SIG-M5 treated with dmso at 0.1 percent for 504 hours (cell line): ENCODE results near the gene RPS6KA2.

Source experiments
- DNase-seq: peaks from one replicate; lab custom pipeline; 2025; ENCODE audit not compliant: unreplicated experiment; lab: John Stamatoyannopoulos, UW

Gene RPS6KA2

GRCh38 chr6:166470863-166471410 is 156.1 kb downstream of the RPS6KA2 start:
- DNase-seq = no peak

- DNase-seq = no peak
Observed at GRCh38 chr6:166470029-166470862, 156.8 kb downstream of the RPS6KA2 start.

DNA sequence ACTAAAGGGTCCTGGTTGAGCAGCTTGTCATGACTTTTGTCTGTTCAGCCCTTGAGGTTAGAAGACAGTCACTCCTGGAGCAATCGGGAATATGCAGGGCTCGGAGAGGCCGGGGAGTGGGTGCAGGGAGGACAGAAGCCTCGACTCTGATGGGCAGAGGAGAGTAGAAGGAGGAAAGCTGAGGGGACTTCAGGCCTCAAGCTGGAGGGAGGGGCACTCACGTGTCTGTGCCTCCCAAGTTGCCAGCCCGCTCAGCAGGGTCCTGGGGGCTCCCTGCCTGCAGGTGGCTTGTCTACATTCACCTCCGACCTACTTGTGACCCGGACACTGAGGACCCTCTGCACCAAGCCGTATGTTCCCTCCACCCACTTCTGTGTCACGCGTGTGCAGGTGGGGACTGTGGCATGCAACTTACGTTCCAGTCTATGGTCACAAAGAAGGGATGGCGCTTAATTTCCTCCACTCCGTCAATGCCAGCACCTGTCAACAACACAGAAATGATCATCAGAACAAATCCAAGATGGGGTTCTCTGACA is 157.6 kb downstream of the RPS6KA2 start:
- no peak for DNase-seq

GRCh38 chr6:166467436-166468000 is 159.5 kb downstream of the RPS6KA2 start:
- no peak for DNase-seq

DNA sequence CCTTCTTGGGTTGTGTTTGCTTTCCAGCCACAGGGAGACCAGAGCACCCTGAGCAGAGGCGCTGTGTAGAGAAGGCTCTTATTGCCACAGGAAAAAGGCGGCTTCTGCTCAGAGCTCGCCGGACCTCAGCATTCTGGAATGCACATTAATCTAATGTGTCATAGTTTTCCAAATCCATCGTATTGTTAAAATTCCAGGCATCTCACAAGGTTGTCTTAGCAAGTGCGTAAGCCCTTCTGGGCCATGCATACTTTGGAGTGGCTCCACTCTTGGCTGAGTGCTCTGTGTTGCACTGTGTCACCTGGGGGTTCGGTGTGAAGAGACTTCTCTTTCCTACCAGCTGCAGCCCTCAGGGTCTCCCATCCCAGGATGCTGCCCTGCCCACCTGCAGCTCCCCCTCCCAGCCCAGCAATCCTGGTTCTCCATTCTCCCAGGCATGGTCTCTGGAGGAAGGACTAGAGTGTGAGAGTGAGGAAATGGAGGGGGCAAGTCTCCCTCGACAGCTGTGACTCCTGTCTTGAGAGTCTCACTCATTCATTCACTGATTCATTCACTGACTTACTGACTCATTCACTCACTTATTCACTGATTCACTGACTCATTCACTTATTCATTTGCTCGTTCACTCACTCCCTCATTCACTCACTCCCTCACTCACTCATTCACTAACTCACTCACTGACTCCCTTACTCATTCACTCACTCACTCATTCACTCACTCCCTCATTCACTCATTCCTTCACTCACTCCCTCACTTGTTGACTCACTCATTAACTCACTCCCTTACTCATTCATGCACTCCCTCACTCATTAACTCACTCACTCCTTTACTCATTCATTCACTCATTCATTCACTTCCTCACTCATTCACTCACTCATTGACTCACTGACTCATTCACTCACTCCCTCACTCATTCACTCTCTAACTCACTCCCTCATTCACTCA is 160.6 kb downstream of the RPS6KA2 start:
- no peak for DNase-seq

DNA sequence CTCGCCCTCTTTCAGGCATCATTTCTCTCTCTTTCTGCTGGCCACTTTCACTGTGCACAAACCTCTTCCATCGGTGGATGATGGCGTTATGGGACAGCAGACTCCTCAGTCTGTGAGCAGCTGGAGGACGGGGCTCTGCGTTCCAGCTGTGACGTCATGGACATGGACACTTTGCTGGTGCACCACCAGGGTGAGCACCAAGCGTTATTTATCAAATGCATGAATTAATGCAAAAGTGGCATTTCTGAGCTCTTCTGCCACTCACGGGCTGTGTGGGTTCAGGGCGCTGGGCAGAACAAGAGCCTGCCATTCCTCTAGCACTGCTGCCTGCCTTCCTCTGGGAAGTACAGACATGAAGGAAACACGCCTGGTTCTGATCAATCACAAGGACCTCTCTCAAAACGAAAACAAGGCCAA is 161.4 kb downstream of the RPS6KA2 start:
- DNase-seq = no peak

GRCh38 chr6:166465003-166465399 is 162.1 kb downstream of the RPS6KA2 start:
- DNase-seq = no peak

DNA sequence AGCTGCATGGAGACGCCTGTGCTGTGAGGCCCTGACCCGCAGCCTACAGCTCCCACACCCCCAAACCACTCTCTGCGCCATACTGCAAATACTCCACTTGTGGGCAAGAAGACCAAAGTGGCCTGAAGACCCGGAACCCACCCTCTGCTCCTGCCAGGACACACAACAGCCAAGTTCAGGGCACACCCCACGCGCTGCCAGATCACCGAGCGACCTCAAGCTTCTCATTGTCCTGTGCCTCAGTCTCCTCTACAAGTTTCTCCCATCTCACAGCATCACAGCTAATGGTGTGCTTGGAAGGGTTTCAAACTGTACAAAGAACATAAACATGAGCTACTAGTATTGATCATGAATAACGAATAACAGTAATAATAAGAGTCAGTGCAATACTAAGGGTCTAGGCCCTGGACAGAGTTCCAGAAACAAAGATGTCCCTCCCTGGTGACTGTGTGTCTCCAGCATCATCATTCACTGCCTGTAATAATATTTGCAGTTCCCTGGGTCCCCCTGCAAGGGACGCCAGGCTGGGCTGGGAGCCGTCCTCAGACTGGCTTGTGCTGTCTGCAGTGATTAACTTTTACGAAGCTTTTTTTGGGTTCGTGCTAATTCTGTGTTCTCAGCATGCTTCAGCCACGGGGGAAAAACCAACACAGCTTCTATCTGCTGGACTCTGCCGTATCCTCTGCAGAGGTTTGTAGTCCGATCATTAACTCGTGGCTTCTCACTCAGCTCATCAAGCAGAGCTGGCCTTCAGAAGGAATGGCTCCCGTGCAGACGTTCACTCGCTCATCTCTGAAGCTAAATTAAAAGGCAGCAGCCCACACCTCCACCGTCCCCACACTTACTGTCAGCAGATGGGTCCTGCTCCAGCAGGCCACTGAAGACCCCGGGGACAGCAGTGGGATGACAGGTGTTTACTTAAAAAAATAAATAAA is 162.7 kb downstream of the RPS6KA2 start:
- no peak for DNase-seq

GRCh38 chr6:166463359-166464067 is 163.5 kb downstream of the RPS6KA2 start:
- peak; percentile 9 for DNase-seq

DNA sequence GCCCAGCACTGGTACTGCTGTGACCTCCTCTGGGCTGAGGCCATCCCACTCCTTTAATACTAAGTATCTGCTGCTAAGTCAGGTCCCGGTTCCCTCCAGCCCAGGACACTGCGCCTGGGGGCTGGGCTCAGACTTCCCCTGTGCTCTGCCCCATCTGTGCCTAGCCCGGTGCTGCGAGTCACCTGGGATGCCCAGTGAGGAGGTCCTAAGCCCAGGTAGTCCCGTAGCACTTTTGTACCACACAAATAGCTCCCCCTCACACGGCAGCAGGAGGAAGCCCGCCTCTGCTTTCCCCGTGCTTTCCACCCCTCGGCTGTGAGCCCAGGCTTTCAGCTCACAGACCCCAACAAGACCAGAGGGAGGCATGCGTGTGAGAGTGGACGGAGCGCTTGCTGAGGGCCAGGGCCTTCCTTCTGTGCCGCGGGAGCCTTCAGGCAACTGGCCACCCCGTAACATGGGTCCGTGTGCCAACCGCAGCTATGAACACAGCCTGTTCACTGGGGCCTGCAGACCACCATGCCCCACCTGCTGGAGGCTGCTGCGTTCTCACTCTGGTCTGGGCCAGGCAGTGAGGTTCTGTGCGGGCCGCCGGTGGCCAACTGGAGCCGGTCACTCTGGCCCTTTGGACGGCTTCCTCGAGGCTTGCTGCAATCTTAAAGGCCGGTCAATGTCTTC is 164.5 kb downstream of the RPS6KA2 start:
- no peak for DNase-seq

GRCh38 chr6:166461821-166462460 is 165.1 kb downstream of the RPS6KA2 start:
- no peak for DNase-seq

DNA sequence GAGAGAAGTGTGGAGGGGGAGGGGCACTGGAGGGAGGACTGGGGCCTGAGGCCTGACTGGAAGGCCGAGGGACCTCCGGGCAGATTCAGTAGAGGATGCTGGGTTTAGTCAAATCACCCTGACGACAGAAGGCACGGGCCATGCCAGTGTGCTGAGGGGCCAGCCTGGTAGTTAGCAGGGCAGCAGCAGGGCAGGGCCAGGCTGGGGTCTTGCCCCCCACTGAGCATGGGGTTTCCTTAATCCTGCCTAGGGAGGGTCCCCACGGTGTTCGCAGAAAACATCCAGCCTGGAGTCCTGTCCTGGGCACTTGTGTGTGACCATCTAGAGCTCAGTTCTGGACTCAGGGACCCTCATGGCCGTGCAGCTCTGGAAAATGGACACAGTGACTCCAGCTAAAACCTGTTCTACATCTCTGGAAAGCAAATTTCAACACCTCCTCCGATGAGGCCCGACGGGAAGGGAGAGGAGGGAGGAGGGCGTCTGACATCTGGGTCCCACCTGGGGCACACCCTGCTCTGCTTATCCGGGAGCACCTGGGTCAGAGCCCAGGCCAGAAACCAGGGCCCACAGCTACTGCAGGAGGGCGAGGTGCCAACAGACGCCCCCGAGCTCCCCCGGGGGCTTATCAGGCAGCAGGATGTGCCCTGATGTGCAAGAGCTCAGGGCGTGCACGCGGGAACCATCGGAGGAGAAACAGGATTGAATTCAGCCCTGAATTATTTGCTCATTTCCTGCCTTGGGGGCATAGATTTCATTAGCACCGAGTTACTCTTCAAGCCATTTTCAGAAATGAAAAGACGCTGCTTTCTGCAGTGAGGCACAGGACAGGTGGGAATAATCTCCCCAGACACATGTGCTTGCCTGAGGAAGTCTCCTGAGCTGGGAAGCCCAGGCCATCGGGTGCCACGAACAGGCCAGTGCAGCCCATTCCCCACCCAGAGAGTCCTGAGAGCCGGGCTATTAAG is 166.3 kb downstream of the RPS6KA2 start:
- no peak for DNase-seq

DNA sequence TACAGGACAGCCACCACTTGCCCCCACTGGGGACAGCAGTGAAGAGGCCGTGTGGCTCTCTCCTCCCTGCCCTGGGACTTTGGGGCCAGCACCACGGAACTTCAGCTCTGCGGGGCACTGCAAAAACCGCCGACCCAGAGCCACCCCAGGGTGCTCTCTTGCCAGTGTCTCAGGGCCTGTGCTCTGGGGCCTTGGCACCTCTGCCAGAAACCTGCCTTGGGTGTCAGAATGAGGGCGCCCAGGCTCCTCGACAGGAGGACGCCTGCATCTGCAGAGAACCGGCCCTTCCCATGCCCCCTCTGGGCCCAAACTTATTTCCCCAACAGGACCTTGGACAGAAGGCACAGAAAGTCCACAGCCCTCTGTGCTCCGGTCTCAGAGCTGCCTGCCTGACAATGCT is 167.1 kb downstream of the RPS6KA2 start:
- DNase-seq = no peak

DNA sequence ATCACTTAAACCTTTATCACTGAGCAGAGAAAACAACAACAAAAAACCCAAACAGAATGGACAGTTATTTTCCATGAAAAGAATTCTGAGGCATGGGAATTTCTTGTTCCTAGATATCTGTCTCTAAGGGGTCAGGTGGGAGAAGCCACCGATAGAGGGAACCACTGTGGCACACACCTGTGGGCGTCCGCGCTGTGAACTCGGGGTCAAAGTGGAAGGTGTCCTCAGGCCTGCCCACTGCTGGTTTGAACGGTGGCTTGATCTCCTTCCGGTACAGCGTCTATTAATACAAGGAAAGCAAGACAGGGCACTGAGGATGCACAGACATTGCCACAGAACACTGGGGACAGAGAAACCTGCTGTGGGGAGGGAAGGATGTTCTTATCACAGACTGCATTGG is 167.8 kb downstream of the RPS6KA2 start:
- DNase-seq = no peak

DNA sequence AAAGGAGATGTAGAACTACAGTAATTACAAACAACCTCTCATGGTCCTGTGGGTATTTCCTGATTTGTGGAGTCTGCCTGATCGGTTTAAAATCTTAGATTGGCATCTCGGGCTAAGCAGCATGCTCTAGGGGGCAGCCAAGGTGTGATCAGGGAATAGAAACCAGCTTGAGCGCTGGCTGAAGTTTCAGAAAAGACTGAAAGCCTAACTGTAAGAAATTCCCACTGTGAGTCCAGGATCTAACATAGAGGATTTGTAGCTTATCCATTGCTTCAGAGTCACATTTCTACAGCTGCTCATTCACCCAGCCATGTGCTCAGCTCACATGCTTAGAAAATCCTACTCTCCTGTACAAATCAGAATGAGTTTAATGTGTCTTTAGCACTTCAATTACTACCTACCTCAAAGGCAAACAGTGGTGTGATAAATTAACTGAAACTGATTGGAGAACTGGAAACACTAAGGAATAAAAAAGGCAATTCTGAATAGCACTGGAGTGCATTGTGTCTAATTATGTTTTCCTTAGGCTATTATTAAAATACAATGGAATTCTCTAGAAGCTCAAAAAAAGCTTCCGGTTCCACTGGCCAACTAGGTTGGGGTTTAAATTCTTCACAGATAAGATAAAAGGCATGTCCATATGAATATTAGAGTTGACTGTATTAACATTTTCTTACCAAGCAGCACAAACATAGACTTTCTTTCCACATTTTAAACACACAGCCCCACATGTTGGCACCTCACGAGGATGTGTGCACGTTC is 170.5 kb downstream of the RPS6KA2 start:
- DNase-seq = no peak
